Endodermal cell (in vitro differentiated cells): ENCODE measurements around the gene SORCS2. TPM values are rescaled to one million over a fixed set of nuclear protein-coding genes. Genes with fewer than 3 reads are reported as not detected.

ENCODE experiments used
- DNase-seq: peaks from one replicate; pipeline ENCODE4 v3.0.0-alpha.2; 2017
- H3K27ac ChIP-seq: 2 replicates; pipeline ENCODE4 v1.5.1; 2013; ENCODE audit warnings: mild to moderate bottlenecking, low read depth, low read length, moderate library complexity
- H3K27me3 ChIP-seq: 2 replicates; pipeline ENCODE4 v1.6.1; 2013; ENCODE audit warnings: mild to moderate bottlenecking, low read length, moderate library complexity; ENCODE audit not compliant: insufficient read depth, control insufficient read depth, poor library complexity, severe bottlenecking
- H3K36me3 ChIP-seq: 2 replicates; pipeline ENCODE4 v1.7.0; 2013; ENCODE audit warnings: mild to moderate bottlenecking, low read length, moderate library complexity; ENCODE audit not compliant: control insufficient read depth, insufficient read depth
- H3K4me1 ChIP-seq: one replicate; pipeline ENCODE4 v1.7.0; 2013; ENCODE audit warnings: low read length; ENCODE audit not compliant: control insufficient read depth, insufficient read depth
- H3K4me3 ChIP-seq: 2 replicates; pipeline ENCODE4 v1.5.1; 2013; ENCODE audit warnings: mild to moderate bottlenecking, low read length, moderate library complexity
- H3K9ac ChIP-seq: 2 replicates; pipeline ENCODE4 v1.6.1; 2013; ENCODE audit warnings: mild to moderate bottlenecking, low read length, moderate library complexity; ENCODE audit not compliant: poor library complexity, severe bottlenecking; ENCODE audit errors: extremely low read depth
- H3K9me3 ChIP-seq: 2 replicates; pipeline ENCODE4 v1.6.1; 2013; ENCODE audit warnings: mild to moderate bottlenecking, low read length, moderate library complexity; ENCODE audit not compliant: control insufficient read depth
- H3K27ac Mint-ChIP-seq: 2 replicates; pipeline ENCODE4 v1.8.0; 2020; ENCODE audit warnings: mixed read lengths
- H3K27me3 Mint-ChIP-seq: 2 replicates; pipeline ENCODE4 v1.8.0; 2021; ENCODE audit warnings: mild to moderate bottlenecking, mixed read lengths; ENCODE audit not compliant: insufficient read depth
- H3K36me3 Mint-ChIP-seq: 2 replicates; pipeline ENCODE4 v1.8.0; 2020; ENCODE audit warnings: low read depth, mixed read lengths
- H3K4me1 Mint-ChIP-seq: 2 replicates; pipeline ENCODE4 v1.8.0; 2020; ENCODE audit warnings: mixed read lengths
- H3K4me3 Mint-ChIP-seq: 2 replicates; pipeline ENCODE4 v1.8.0; 2020; ENCODE audit warnings: mild to moderate bottlenecking, moderate library complexity, mixed read lengths
- H3K9me3 Mint-ChIP-seq: 2 replicates; pipeline ENCODE4 v1.8.0; 2020; ENCODE audit warnings: mild to moderate bottlenecking, mixed read lengths
- CTCF ChIP-seq: fragments of 200-600 bp; sonication (generic); conservative IDR thresholded peaks from 2 replicates; pipeline ENCODE4 v1.5.0; 2021; ENCODE audit warnings: antibody characterized with exemption, mild to moderate bottlenecking
- WGBS, 2 experiments: methylation state at CpG; one replicate each; pipeline versions ENCODE4 v1.1.5 to v1.1.7; 2013; ENCODE audit warnings: missing lambda C conversion rate in 2 of 2, mixed read lengths in 1 of 2; ENCODE audit not compliant: insufficient coverage in 1 of 2, insufficient read length in 1 of 2; 5-methylcytosine and 5-hydroxymethylcytosine counted together
- total RNA-seq, 2 donors: library from RNA; stranded (reverse); fragmentation: NEBNext Ultra II Directional in 1 of 2; extraction: Animal tissue kit (Norgen Biotek cat#: 25700) in 1 of 2; gene quantifications; 2 replicates in 1 of 2; 3 replicates in 1 of 2; pipeline ENCODE4 v1.2.1, GENCODE V29; 2021

SORCS2 gene
- total RNA-seq, 2 donors from 2014 or later, result 1.4 to 1.9 TPM

- no peak for DNase-seq
- no peaks in the 10 kb centered on the region for H3K4me1 ChIP-seq
- no peak overlapping the region for H3K9ac ChIP-seq
- Mint-ChIP-seq H3K36me3 (no peaks in the 10 kb centered on the region), H3K9me3 (peaks cover 10% of the 10 kb centered on the region), H3K27ac (peak overlapping the region; percentile 14), H3K4me1 (no peaks in the 10 kb centered on the region), H3K4me3 (no peak overlapping the region), H3K27me3 (peaks cover 3% of the 10 kb centered on the region)
- no peak overlapping the region for H3K27ac ChIP-seq
- no peaks in the 10 kb centered on the region for H3K36me3 ChIP-seq
- WGBS, 2 experiments, result 86 to 90% methylated on average over 5 to 11 of the region's 11 CpGs
- no peak overlapping the region for H3K4me3 ChIP-seq
- no peaks in the 10 kb centered on the region for H3K27me3 ChIP-seq
- no peak for TF ChIP-seq CTCF
- no peaks in the 10 kb centered on the region for H3K9me3 ChIP-seq
Measured at GRCh38 chr4:7677799-7678301, 485.5 kb downstream of the SORCS2 start.

- H3K27me3 ChIP-seq, result no peaks in the 10 kb centered on the region
- Mint-ChIP-seq H3K27me3 (peaks cover 3% of the 10 kb centered on the region), H3K36me3 (no peaks in the 10 kb centered on the region), H3K9me3 (peaks cover 15% of the 10 kb centered on the region), H3K27ac (no peak overlapping the region), H3K4me1 (no peaks in the 10 kb centered on the region), H3K4me3 (no peak overlapping the region)
- no peak overlapping the region for H3K27ac ChIP-seq
- no peaks in the 10 kb centered on the region for H3K4me1 ChIP-seq
- no peak overlapping the region for H3K4me3 ChIP-seq
- no peaks in the 10 kb centered on the region for H3K36me3 ChIP-seq
- 84 to 85% methylated on average over 6 to 9 of the region's 9 CpGs for WGBS, 2 experiments
- no peak for TF ChIP-seq CTCF
- DNase-seq, result no peak
- H3K9me3 ChIP-seq, result no peaks in the 10 kb centered on the region
- H3K9ac ChIP-seq, result no peak overlapping the region
Measured at GRCh38 chr4:7678318-7678852, 486.0 kb downstream of the SORCS2 start.

- Histone ChIP-seq H3K9ac (no peak overlapping the region), H3K36me3 (no peaks in the 10 kb centered on the region), H3K4me1 (no peaks in the 10 kb centered on the region), H3K27ac (no peak overlapping the region), H3K4me3 (no peak overlapping the region), H3K27me3 (no peaks in the 10 kb centered on the region), H3K9me3 (no peaks in the 10 kb centered on the region)
- no peak overlapping the region for H3K4me3 Mint-ChIP-seq
- DNase-seq, result no peak
- TF ChIP-seq CTCF, result no peak
- WGBS, 2 experiments, result 87 to 96% methylated on average over 7 to 11 of the region's 11 CpGs
- no peak overlapping the region for H3K27ac Mint-ChIP-seq
- no peaks in the 10 kb centered on the region for H3K4me1 Mint-ChIP-seq
- H3K36me3 Mint-ChIP-seq, result no peaks in the 10 kb centered on the region
- peaks cover 3% of the 10 kb centered on the region for H3K27me3 Mint-ChIP-seq
- peaks cover 21% of the 10 kb centered on the region for H3K9me3 Mint-ChIP-seq
Measured at GRCh38 chr4:7679406-7680040, 487.2 kb downstream of the SORCS2 start.
